HG03045 (cell line): ENCODE measurements around the gene ZRANB3.
"Not testable (repeated sequence)": the region's sequence is repeated elsewhere in the genome, so short reads cannot be mapped to it uniquely, and the experiment has no call there.

Experiments used
- ATAC-seq: cut with Tn5 transposase; IDR thresholded peaks from one replicate; pipeline ENCODE4 v1.9.1; 2021; ENCODE audit warnings: mild to moderate bottlenecking, moderate library complexity; ENCODE audit not compliant: unreplicated experiment

The ZRANB3 gene

DNA sequence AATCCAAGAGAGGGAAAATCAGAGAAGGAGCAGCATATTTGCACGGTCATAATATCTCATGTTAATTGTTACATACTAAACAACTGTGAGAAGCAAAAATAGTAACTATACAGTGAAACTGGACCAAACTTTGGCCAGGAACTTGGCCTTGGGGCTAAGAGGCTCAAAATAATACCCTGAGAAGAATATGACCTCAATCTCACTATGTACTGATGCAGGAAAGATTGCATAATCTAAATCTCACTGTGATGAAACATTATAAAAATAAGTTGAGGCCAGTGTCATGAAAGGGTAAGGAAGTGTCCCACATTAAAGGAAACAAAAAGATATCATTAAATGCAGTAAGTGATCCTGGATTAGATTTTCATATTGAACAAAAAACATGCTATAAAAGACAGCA lies 36.5 kb downstream of the ZRANB3 start:
- ATAC-seq = no peak

DNA sequence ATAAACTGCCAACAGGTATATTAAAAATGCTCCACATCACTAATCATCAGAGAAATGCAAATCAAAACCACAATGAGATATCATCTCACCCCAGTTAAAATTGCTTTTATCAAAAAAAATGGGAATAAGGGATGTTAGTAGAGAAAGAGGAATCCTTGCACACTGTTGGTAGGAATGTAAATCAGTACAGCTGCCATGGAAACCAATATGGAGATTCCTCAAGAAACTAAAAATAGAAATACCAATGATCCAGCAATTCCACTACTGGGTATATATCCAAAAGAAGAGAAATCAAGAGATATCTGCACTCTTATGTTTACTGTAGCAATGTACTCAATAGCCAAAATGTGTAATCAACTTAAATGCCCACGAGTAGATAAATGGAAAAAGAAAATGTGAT lies 40.6 kb downstream of the ZRANB3 start:
- no peak for ATAC-seq

DNA sequence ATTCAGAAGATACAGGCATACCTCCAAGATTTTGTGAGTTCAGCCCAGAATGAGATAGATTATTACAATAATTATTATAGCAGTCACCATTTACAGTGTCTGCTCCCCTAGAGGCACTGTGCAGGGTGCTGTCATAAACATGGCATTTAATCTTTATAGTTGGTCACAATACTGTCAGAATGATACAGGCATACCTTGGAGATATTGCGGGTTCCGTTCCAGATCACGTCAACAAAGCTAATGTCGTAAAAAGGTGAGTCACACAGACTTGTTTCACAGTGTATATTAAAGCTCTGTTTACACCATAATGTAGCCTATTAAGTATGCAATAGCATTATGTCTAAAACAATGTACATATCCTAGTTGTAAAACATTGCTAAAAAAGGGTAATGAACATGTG lies 45.6 kb downstream of the ZRANB3 start:
- ATAC-seq = no peak

DNA sequence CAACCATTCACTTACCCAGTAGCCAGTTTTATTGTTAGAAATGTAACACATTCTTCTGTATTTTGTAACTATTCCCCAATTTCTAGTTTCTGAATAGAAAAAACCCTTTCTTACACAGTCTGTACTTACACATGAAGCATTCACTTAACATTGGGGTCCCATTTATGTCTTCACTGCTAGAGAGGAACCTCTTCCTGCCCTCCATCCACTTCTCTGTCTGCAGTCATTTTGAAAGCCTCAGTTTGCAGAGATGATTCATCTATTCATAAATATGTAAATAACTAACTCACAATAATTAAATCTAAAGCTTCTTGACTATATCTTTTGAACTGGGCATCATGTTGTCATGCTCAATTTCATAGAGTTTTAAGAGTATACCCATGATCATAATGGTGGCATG lies 55.9 kb downstream of the ZRANB3 start:
- no peak for ATAC-seq

DNA sequence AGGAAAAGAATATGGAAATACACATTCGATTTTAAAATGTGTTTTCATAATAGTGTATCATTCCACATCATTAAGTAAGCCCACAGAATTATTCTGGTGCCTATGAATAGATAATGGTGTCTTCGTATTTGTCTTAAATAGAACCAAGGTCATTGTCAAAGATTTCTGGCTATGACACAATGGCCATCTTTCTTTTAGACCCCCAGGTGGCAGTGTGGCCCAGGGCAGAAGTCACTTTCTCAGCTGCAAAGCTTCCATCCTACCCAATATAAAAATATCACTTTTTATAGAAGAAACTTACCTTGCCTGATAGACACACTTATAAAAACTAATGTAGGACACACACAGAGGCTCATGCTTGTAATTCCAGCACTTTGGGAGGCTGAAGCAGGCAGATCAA lies 57.5 kb downstream of the ZRANB3 start:
- ATAC-seq = no peak

- ATAC-seq = no peak
Observed at GRCh38 chr2:135471106-135471505, 59.9 kb downstream of the ZRANB3 start.

DNA sequence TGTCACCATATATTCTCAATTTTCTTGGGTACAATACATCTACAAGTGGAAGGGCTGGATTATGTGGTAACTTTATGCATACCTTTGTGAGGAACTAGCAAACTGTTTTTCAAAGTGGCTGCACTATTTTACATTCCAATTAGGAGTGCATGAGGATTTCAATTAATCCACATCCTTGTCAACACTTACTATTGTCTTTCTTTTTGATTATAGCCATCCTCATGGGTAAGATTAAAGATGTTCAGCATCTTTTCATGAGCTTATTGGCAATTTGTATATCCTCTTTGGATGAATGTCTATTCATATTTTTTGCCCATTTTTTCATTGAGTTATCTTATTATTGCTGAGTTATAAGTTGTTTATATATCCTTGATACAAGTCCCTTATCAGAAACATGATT lies 73.7 kb downstream of the ZRANB3 start:
- no peak for ATAC-seq

DNA sequence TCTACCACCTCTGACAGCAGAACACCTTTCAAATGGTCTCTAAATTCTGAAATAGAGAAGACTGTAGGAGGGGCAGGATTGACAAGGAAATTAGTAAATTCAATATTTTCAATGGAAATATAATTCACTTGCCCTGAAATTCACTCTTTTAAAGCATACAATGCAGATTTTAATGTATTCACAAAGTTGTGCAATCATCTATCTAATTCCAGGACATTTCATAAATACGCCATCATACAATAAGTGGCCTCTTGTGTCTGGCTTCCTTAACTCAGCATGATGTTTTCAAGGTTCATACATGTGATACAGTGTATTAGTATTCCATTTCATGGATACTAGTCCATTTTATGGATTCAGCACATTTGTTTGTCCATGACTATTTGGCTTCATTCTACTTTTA lies 74.2 kb downstream of the ZRANB3 start:
- no peak for ATAC-seq

GRCh38 chr2:135456431-135456830 lies 74.6 kb downstream of the ZRANB3 start:
- ATAC-seq = no peak

DNA sequence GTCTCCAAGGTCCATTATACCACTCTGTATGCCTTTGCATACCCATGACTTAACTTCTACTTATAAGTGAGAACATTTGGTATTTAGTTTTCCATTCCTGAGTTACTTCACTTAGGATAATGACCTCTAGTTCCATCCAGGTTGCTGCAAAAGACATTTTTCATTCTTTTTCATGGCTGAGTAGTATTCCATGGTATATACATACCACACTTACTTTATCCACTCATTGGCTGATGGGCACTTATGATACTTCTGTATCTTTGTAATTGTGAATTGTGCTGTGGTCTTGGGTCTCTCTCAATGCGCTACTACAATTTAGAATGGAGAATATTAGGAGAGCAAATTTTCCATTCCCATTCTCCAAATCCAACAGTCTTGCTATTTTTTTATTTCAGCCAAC lies 76.4 kb downstream of the ZRANB3 start:
- no peak for ATAC-seq

GRCh38 chr2:135453027-135453426 lies 78.0 kb downstream of the ZRANB3 start:
- ATAC-seq = not testable (repeated sequence)

GRCh38 chr2:135451966-135452365 lies 79.1 kb downstream of the ZRANB3 start:
- no peak for ATAC-seq

DNA sequence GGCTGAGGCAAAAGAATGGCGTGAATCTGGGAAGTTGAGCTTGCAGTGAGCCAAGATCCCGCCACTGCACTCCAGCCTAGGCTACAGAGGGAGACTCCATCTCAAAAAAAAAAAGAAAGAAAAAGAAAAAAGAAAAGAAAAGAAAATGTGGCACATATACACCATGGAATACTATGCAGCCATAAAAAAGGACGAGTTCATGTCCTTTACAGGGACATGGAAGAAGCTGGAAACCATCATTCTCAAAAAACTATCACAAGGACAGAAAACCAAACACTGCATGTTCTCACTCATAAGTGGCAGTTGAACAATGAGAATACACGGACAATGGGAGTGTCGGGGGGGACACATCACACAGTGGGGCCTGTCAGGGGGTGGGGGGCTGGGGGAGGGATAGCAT lies 88.0 kb downstream of the ZRANB3 start:
- ATAC-seq = not testable (repeated sequence)

DNA sequence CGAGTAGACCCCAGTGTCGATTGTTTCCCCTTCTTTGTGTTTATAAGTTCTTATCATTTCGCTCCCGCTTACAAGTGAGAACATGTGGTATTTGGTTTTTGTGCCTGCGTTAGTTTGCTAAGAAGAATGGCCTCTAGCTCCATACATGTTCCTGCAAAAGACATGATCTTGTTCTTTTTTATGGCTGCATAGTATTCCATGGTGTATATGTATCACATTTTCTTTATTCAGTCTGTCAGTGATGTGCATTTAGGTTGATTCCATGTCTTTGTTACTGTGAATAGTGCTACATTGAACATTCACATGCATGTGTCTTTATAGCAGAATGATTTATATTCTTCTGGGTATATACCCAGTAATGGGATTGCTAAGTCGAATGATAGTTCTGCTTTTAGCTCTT lies 95.9 kb downstream of the ZRANB3 start:
- ATAC-seq = not testable (repeated sequence)

DNA sequence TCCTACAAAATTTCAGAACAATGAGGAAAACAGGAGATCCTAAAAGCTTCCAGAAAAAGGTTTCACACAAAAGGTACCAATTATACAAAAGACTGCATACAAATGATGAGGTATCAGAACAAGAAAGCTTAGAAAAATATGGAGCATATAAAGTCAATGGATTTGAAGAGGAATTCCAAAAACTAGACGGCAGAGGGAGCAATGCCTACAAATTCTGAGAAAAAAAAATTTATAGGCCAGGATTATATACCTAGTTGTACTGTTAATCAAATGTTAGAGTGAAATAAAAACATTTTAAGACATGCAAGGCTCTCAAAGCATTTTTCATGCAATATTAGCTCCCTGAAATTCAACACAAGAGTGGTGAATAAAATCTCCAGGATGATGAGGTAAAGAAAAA lies 106.2 kb downstream of the ZRANB3 start:
- no peak for ATAC-seq

DNA sequence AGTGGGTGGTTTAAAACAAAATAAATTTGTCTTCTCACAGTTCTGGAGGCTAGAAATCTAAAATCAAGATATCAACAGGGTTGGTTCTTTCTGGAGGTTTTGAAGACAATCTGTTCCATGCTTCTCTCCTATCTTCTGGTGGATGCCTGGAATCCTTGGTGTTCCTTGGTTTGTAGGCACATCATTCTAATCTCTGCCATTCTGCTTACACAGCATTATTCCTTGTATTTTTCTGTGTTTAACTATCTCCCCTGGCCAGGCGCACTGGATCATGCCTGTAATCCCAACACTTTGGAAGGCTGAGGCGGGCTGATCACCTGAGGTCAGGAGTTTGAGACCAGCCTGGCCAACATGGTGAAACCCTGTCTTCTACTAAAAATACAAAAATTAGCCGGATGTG lies 108.1 kb downstream of the ZRANB3 start:
- no peak for ATAC-seq

DNA sequence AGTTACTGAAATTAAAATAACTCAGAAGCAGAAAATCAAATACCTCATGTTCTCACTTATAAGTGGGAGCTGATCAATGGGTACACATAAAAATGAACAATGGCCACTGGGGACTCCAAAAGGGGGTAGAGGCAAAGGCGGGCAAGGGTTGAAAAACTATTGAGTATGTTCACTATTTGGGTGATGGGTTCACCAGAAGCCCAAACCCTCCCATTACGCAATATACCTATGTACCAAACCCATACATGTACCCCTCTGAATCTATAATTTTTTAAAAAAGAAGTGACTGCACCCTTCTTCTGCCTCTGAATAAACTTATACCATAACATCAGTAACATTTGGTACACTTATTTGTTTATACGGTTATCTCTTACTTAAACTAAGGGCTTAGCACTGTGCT lies 119.4 kb downstream of the ZRANB3 start:
- ATAC-seq = no peak

DNA sequence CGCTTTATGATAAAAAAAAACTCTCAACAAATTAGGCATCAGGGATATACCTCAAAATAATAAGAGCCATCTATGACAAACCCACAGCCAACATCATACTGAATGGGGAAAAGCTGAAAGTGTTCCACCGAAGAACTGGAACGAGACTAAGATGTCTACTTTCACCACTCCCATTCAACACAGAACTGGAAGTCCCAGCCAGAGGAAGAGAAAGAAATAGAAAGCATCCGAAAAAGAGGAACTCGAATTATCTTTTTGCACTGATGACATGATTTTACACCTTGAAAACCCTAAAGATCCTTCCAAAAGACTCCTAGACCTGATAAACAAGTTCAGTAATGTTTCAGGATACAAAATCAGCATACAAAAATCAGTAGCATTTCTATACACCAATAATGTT lies 121.6 kb downstream of the ZRANB3 start:
- ATAC-seq = no peak

GRCh38 chr2:135396259-135396658 lies 134.8 kb downstream of the ZRANB3 start:
- ATAC-seq = not testable (repeated sequence)

DNA sequence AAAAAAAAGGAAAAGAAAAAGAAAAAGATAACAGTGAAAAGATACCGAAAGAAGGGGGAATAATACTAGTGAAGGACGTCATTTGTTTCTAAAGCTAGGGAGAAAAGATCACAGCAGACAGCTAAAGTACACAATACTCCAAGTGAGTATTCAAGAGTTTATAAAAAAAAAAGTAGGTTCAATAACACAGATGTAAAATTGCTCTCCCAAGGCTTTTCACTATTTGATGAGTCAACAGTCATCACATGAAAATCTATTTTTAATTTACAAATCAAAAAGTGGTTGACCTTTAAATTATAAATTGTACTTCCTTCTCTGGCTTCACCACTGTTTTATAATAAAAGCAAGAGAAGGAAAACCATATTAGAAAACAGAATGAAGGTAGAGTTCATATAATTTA lies 144.0 kb downstream of the ZRANB3 start:
- ATAC-seq = no peak

DNA sequence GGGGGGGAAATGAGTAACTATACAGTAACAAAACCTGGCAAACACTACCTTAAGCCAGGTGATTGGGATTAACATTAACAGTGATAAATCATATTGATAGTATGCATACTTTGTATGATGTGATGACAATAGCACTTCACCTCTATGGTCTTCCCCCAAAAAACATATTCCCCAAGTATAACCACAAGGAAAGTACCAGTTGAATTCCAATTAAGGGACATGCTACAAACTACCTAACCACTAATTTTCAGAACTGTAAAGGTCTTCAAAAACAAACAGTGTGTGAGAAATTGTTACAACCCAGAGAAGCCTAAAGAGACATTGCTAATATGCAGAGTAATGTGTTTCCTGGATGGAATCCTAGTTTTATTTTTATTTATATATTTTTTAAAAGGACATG lies 152.4 kb downstream of the ZRANB3 start:
- no peak for ATAC-seq

GRCh38 chr2:135373702-135374101 lies 157.3 kb downstream of the ZRANB3 start:
- no peak for ATAC-seq

DNA sequence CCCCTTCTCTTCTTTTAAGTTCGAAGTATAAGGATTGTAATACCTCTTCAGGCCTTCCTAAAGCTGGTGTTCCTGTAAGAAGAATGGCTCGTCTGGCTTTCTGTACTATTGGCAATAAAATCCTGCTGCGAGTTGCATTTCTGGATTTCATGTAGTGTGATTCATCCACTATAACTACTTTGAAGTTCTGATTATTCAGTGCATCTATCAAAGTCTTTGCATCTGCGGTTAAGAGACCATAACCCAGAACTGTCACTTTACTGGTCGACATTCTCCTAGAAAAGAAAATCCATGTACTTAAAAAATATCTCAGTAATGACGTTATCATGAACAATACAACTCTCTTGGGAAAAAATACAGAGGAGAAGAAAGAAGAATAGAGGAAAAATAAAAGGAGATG lies 181.1 kb downstream of the ZRANB3 start:
- ATAC-seq = no peak
